HG02870 (cell line): ENCODE measurements around the gene BBOF1.

Experiments
- ATAC-seq: cut with Tn5 transposase; IDR thresholded peaks from one replicate; pipeline ENCODE4 v1.9.1; 2021; ENCODE audit warnings: mild to moderate bottlenecking, moderate library complexity; ENCODE audit not compliant: unreplicated experiment

BBOF1 gene

DNA sequence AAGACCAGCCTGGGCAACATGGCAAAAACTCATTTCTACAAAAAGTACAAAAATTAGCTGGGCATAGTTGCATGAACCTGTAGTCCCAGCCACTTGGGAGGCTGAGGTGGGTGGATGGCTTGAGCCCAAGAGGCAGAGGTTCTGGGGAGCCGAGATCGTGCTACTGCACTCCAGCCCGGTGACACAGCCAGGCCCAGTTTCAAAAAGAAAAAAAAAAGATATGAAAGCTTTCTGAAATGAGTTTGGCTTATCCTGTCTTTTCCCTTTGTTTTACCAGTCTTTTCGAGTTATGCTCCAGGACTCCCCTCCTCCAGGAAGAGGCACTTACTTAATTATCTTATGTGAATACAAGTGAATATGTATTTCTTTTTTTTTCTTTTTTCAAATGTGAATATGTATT lies 3.2 kb downstream of the BBOF1 start:
- no peak for ATAC-seq

DNA sequence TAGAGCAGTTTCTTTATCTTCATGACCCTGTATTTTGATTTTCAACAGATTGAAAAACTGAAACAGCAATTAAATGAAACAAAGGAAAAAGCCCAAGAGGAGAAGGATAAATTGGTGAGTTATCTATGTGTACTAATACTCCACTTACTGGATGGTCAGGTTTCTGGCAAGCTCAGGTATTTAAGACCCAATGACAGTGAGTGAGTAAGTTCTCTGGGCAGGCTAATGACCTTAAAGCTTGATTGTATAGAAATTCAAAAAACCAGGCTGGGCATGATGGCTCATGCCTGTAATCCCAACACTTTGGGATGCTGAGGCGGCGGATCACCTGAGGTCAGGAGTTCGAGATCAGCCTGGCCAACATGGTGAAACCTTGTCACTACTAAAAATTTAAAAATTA lies 10.0 kb downstream of the BBOF1 start:
- no peak for ATAC-seq

DNA sequence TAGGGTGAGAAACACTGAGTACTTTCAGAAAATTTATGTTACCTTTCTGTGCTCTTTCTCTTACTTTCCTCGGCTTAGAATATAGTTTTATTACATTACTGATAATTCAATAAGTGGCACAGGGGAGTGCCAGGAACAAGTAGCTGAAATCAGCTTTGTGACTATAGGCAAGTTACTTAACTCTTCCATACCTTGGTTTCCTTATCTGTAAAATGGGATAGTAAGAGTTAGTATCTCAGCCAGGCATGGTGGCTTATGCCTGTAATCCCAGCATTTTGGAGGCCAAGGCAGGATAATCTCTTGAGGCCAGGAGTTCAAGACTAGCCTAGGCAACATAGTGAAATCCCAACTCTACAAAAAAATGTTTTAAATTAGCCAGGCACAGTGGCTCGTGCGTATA lies 15.4 kb downstream of the BBOF1 start:
- no peak for ATAC-seq

DNA sequence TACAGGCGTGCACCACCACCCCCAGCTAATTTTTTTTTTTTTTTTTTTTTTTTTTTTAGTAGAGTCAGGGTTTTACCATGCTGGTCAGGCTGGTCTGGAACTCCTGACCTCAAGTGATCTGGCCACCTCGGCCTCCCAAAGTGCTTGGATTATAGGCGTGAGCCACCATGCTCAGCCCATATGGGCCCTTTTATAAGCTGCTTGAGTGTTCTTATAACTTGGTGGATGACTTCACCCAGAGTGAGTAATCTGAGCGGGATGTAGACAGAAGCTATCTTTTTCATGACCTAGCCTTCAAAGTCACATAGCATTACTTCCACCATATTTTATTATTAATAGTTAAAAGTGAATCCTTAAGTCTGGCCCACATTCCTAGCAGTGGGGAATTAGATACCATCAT lies 16.4 kb downstream of the BBOF1 start:
- ATAC-seq, result no peak

DNA sequence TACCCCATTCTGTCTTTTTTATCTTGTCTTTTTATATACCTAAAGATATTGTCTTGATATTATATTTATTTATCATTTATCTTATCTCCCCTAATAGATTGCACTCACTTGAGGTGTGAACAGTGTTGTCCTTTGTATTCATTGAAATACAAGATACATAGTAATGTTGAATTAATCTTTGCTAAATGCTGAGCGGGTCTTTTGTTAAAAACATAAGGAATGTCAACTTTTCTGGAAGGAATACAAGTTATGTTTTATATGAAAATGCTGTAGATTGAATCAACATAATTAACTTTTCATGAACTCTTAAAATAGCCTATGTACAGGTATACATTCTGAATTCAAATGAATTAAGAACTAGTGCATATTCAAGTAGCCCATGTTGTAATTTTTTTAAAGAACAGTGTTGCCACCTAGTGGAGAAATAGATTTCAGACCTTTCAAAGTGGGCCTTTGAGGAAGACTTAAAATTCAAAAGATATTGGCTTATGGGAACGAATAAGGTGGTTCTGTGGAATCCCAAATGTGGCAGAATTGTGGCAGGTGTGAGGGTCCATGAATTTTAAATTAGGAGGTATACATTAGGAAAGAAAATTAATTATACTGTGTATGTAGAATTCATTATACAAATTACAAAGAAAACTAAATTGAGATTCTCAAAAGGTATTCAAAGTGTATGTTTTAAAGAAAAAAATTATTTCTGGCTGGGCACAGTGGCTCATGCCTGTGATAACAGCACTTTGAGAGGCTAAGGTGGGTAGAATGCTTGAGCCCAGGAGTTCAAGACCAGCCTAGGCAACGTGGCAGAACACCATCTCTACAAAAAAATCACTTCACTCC lies 19.1 kb downstream of the BBOF1 start:
- ATAC-seq, result no peak

DNA sequence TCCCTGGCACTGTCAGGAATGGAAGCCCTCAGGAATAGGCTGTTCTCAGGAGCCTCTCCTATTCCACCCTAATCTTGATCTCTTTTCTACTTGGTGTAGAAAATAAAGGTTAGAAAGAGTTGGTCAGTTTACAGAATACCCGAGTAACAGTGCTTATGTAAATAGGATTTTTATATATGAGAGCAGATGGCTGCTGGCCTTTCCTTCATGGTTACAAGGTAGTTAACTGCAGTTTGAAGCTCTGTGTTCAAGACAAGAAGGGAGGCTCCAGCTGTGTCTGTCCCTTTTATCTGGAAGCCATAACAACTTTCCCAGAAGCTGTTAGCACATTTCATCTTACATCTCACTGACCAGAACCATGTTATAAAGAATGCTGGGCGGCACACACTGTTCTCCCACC lies 23.1 kb downstream of the BBOF1 start:
- no peak for ATAC-seq

DNA sequence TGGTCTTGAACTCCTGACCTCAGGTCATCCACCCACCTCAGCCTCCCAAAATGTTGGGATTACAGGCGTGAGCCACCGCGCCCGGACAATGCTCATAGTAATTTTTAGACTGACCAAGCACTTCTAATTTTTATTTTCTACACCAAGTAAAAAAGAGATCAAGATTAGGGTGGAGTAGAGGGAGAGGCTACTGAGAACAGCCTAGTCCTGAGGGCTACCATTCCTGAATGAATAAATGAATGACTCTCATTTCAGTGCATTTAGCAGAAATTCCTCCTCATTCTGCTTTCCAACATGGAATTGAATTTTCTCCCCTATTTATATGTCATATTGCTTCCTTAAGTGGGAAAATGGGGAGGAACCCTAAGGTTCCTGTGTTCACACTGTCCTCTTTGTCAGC lies 26.4 kb downstream of the BBOF1 start:
- no peak for ATAC-seq

DNA sequence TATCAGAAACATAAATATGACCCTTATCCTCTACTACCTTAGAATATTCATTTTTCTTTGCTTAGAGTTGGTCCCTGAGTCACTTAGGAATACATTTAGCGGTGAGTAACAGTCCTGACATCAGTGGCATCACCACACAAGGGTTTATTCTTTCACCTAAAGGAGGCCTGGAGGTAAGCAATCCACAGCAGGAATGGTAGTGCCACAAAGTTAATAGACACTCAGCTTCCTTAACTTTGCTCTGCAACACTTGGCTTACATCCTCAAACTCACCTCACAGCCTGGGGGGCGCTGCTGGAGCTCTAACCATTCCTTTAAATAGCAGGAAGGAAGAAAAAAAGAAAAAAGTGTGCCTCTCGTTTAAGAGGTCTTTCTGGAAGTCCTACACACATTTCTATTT lies 29.1 kb downstream of the BBOF1 start:
- ATAC-seq, result no peak

DNA sequence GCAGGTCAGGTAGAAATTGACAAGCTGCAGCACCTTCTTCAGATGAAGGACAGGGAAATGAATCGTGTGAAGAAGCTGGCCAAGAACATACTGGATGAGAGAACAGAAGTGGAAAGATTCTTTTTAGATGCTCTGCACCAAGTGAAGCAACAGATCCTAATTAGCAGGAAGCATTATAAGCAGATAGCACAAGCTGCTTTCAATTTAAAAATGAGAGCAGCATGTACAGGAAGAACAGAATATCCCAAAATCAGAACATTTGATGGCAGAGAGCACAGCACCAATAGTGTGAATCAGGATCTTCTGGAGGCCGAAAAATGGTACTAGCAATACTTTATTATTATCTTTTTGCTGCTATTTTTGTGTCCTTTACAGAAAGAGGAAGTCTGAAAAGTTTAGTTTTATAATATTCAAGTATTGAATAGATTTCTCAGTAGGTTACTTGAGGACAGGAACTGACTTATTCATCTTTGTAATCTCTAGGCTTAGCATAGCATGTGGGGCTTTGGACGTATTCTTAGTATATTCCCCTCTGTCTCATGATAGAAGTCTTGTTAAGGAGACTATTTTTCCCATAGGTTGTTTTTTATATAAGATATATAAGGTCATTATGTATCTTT lies 30.8 kb downstream of the BBOF1 start:
- ATAC-seq, result no peak

DNA sequence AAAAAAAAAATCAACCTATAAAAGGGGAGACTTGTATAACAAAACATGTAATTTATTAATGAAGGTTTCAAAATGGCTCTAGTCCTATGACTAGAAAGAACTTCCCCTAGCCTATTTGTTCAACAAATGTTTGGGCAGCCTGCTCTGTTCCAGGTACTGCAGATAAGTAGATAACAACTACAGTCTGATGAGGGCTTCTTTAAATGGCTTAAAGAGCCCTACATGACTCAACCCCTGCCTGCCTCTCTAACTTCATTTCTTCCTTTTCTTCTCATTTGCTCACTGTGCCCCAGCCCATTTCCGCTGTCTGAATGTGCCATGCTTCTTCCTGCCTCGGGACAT lies 43.6 kb downstream of the BBOF1 start:
- ATAC-seq, result no peak

DNA sequence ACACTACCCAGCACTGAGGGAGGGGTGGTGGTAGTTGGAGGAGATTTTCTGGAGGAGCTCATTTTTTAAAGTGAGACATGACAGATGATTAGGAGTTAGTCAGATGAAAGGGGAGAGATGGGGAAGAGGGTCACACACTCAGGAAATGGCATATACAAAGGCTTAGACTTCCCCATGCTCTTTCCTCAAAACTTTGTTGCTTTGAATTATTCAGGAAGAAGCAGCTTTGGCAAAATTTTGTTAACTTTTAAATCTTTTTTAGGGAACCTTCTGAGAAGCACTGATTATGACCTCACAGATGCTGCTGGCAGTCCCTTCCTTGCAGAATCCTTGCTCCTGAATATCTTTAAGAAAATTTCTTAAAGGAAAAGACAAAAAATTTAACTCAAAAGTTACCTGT lies 45.3 kb downstream of the BBOF1 start:
- ATAC-seq, result no peak

DNA sequence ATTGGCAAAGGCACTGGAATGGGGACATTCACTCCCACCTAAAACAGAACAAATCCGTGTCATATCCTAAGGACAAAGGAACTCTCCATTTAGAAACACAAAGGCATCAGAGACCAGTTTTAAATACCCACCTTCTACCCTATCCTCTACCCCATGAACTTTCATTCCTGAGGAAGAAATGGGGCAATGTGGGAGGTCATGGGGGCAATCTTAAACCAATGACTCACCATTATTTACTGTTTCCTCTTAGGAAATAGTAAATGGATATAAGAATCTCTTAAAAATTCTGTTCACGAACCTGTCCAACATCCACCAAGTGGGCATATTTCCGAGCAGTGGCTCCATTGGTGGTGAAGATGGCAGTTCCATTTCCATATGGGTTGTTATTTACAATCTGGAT lies 45.7 kb downstream of the BBOF1 start:
- ATAC-seq, result no peak

DNA sequence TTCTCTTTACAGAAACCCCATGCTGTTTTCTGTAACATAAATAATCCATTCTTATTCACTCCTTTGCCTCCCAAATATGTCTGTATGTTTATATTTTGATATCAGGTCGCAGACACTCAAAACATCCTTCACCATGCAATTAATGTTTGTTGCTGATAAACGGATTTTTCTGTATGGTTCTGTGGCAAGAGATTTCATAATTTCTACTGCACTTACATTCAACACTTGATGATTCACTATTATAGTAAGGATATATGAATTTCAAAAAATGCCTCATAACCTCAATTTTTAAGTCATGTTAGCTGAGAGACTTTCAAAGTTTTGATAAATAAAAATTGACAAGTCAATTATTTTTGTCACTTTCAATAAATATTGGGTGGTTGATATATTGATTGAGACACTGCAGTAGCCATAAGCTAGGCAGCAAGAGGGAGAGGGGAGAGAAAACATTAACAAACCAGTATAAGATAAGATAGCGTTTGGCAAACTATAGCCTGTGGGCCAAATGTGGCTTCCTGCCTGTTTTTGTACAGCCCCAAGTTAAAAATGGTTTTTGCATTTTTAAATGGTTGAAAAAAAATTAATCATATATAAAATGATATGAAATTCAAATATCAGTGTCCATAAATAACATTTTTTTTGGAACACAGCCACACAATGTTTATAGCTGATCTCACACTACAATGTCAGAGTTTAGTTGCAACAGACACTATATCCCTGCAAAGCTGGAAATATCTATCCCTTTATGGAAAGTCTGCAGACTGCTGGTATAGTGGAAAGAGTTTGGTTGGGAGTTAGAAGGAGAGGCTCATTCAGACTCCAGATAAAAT lies 46.8 kb downstream of the BBOF1 start:
- no peak for ATAC-seq

DNA sequence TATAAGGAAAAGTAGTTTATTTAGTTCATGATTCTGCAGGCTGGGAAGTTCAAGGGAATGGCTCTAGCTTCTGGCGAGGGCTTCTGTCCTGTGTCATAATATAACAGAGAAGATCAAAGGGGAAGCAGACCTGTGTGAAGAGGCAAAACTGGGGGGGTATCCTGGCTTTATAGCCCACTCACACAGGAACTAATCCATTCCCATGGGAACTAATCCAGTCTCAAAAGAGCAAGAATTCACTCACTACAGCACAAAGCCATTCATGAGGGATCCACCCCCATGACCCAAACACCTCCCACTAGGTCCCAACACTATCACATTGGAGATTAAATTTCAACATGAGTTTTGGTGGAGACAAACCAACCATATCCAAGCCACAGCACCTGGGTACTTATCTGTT lies 58.3 kb downstream of the BBOF1 start:
- no peak for ATAC-seq

DNA sequence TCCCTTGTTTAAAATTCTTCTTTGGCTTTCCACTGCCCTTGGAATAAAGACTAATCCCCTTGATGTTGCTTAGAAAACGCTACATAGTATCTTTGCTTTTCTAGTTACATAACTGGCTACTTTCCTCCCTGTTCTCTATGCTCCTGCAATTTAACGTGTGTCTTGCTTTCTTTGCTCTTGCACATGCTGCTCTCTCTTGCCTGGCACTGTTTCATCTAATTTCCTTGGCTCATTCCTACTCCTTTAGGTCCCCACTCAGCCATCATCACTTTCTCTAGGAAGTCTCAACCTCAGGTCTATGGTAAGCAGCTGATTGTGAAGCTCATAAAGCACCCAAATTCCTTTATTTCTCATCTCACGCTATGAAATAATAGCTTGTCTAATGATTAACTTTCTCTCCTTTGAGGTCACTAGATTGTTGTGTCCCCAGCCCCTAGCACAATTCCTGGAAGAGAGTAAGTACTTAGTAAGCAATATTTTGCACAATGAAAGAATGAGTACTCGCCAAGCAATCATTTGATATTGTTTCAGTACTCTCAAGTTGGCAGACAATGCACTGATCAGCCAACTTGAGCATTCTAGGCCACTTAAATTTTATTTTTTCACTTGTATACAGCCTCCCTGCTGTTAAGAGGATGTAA lies 61.8 kb downstream of the BBOF1 start:
- no peak for ATAC-seq

DNA sequence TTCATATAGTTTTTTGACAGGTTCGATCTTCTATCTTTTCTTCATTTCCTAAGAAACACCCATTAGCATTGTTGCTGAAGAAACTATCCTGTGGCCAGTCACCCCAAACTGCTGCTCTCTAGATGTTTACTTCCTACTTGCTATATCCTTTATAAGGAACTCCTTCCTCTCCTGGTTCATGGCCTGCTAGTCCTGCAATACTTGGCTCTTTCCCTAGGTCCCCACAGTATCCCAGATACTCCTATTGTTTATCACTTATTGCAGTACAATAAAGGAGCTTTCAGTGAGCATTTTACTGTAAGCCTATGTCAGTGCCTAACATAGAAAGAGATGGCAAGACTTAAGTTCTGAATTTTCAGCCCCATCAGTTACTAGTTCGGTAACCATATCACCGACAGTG lies 62.3 kb downstream of the BBOF1 start:
- no peak for ATAC-seq

DNA sequence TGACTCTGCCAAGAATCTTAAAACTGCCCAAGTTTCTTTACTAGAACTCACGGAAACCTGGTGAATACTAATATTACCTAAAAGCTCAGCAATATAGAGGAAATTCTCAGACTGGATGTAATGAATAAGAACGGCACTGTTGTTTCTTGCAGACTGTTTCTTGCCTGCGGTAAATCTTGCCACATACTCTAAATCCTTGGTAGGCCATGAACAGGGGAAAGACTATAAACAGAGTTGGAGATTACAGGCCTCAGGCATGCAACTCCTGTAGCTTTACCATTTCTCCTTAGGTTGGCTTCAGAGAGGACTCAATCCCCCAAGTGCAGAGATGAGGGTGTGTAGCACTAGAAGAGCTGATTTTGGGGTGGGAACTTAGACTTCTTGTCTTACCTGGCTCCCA lies 64.0 kb downstream of the BBOF1 start:
- no peak for ATAC-seq

DNA sequence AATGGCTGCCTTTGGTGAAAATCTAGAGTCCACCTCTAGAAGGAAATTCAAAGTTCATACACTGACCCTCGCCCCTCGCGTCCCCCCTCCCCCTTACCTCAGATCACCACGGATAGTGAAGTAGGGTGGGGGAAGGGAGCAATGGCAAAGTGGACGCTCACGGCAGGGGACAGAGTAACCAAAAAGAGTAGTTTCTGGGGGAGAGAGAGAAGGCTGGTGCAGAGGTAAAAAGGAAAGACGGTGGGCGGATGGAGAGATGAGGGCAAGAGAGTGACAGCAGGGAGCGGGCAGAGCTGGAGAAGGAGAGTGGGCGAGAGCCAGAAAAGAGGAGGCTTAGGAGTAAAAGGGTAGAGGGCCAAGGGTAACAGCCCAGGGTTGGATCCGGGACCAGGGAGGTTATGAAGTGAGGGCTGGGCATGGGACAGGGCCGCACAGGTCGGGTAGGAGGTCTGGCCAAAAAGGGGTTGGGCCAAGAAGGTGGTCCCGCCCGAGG lies 64.7 kb downstream of the BBOF1 start:
- ATAC-seq, result peak; percentile 15

DNA sequence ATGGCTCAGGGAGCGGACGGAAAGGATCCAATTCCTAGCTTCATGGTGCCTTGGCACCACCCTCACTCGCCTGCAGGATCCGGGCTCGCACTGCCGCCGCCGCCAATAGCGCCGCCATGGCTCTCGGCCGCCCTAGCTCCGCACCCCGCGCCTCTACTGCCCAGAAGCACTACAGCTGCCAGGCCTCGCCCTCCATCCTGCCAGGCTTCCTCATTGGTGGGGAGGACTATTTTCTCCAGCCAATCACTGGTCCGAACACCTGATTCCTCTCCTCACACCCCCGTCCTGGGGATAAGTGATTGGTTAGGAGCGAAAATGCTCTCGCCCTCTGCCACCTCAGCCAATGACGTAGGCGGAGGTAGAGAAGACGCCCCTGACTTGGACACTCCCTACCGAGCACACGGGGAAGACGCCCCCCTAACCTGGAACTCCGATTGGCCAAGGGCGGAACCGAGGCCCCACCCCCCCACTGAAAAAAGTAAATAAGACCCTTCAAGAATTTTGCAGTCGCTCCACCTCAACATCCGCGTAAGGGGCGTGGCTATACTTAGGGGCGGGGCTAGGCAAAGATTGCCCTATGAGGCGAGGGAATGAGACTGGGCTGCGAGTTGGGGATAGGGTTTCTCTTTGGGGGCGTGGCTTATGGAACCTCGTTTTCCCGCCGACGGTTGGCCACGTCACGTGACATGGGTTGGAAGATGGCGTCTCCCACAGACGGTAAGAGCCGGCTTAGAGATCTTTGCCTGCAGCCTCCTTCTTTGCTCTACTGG lies 65.3 kb downstream of the BBOF1 start, which contains the start of the genes ALDH6A1 and LIN52:
Gene ALDH6A1, minus strand, starts transcription at position 177 of the 770 bp plus-strand sequence. Its CDS starts 59 bp downstream, at position 118.
Gene LIN52, plus strand, starts transcription at position 680 of the 770 bp plus-strand sequence. Its CDS starts 19 bp downstream, at position 699.
- ATAC-seq, result peak; percentile 93

DNA sequence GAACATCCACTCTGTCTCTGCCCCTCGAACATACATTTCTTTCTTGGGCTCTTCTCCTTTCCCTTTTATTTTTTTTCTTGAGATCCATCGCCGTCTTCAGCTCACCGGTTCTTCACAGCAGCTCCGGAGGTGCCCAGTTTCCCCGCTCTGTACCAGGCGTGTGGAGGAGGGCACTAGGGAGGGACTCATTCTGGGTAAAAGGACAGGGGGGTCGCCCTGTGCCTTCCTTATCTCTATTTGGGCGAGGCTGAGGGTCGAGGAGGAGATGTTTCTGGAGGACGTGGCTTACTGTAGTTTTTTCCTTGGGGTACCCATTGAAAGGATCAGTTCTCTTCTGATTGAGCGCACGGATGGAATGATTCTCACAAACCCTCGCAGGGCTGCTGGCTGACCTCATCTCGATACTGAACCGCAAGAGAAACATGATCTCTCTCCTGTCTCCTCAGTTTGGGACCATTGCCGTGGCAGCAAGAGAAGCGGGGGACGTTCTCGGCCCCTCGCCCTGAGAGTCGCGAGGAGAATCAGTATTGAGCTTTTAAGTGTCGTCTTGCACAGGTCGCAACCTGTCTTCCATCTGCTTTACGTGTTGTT lies 66.0 kb downstream of the BBOF1 start:
- ATAC-seq, result no peak
